A549 treated with AZD2906 at 1 μM for 4 hours (cell line): ENCODE data around the gene FUOM. TPM values are rescaled to one million over a fixed set of nuclear protein-coding genes. Genes with fewer than 3 reads are reported as not detected.

Experiments
- total RNA-seq: library from RNA; stranded (reverse); fragments of 200-300 nt; extraction: Qiagen RNA extraction; gene quantifications from 5 replicates; pipeline ENCODE4 v1.2.3, GENCODE V29; 2022

The FUOM gene, protein sequence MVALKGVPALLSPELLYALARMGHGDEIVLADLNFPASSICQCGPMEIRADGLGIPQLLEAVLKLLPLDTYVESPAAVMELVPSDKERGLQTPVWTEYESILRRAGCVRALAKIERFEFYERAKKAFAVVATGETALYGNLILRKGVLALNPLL
- 14.2 to 18.2 TPM (median 14.9 TPM) in 5 replicates for total RNA-seq

DNA sequence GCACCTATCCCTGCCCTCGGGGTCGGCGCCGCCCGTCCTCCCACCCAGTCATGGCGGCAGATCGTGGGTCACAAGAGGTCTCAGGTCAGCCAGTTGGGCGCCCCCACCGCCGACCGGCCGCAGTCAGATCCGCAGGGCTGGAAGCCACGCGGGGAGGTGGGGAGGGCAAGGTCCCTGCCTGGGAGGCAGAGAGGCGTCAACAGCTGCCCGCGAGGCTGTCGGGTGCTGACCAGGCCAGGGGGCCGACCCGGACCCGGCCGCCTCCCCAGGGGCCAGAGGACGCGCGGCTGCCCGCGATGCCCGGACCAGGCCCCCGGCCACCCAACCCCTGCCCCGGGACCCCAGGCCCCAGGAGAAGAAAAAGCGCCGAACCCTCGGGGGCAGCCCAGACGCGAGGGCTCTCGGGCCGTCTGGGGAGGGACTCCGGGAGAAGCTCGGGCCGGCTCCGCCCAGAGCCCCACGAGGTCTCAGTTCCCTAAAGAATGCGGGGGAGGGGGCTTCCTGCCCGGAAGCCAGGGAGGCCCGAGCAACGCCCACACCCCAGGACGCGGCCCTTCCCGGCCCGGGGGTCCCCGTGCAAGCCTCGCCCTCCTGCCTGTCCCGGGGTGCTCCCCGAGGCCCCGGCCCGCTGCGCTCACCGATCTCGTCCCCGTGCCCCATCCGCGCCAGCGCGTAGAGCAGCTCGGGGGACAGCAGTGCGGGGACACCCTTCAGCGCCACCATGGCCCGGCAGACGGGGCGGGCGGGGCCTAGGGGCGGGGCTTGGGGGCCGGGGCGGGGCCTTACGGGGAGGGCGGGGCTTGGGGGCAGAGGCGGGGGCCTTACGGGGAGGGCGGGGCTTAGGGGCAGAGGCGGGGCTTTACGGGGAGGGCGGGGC, at the start of gene FUOM:
TSS of gene FUOM (minus strand) at position 735 of the 877 bp plus-strand sequence. CDS start at position 723, 12 bp downstream.

DNA sequence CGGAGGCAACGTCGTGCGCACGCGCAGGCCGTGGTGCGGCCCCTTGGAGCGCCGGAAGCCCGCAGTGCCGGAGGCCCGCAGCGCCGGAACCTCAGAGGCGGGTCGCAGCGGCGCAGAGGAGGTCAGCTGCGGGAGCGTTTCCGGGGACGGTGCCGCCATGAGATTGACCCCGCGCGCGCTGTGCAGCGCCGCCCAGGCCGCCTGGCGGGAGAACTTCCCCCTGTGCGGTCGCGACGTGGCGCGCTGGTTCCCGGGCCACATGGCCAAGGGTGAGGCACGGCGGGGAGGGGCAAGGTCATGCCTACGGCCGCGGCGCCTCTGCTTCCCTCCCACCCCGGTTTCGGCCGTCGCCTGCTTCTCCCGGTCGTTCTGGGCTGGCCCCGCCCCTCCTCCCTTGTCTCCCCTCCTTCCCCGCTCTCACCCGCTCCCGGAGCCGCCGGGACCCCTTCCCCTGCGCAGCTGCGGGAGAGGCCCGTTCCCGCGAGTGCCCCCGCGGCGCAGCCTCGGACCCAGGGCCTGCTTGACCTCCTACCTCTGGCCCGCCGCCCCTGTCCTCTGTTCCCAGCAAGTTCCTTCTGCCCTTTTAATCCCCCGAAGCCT, 36.3 kb upstream of the FUOM start, which contains the start of gene MTG1:
TSS of gene MTG1 (plus strand) at position 94 of the 600 bp plus-strand sequence. CDS start at position 158, 64 bp downstream.

DNA sequence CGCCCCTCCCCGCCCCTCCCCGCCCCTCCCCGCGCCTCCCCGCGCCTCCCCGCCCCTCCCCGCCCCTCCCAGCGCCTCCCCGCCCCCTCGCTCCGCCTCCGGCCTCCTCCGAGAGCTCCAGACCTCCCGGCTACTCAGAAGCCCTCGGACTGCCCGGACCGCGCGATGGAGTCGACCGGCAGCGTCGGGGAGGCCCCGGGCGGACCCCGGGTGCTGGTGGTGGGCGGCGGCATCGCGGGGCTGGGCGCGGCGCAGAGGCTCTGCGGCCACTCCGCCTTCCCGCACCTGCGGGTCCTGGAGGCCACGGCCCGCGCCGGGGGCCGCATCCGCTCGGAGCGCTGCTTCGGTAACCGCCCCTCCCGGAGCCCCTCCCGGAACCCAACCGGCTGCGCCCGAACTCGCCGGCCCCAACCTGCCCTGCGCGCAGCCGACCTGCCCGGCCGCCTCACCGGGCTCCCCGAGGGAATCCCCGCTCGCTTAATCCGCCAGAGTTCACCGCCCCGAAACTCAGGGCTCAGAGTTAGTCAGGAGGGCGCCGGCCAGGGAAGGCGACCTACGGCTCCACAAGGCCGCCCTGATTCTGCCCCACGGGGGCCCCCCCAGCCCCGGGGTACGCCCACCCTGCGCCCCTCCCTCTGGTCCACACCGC, 21.5 kb upstream of the FUOM start, which contains the start of gene PAOX:
TSS of gene PAOX (plus strand) at position 111 of the 649 bp plus-strand sequence. CDS start at position 166, 55 bp downstream.

DNA sequence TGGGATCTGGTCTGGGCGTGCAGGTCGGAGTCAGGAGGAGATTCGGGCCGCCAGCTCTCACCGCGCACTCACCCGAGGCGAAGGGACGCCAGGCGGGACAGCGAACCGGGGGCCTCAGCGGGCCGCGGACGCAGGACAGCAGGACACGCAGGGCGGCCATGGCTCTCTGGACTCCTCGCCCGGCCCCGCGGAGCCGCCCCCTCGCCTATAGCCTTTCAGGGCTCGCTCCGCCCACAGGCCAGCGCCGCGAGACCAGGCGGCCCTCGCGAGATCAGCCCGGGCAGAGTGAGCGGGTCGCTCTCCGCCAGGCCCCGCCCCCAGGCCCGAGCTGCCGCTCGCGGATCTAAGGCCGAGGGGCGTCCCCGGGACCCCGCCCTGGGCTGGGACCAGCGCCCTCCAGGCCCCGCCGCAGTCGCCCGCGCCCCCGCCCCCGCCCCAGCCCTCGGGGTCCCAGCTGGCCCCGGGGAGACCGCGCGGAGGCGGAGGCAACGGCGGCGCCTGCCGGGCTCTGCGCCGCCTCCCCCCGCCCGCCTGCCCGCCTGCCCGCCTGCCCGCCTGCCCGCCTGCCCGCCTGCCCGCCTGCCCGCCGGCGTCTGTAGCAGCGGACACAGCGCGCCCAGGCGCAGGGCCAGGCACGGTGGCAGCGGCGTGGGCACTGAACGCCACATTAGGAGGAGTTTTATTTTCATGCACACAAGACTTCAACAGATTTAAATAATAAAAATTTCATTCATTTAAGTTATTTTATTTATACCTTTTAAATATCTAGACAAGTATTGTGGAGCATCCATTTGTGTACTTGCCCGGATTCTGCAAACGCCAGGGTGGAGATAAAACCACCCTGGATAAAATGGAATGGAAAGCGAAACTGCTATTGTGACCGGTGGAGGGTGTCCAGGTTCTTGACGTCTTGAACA, 15.6 kb upstream of the FUOM start, which contains the start of gene ECHS1:
TSS of gene ECHS1 (minus strand) at position 181 of the 917 bp plus-strand sequence. CDS start at position 160, 21 bp downstream.

DNA sequence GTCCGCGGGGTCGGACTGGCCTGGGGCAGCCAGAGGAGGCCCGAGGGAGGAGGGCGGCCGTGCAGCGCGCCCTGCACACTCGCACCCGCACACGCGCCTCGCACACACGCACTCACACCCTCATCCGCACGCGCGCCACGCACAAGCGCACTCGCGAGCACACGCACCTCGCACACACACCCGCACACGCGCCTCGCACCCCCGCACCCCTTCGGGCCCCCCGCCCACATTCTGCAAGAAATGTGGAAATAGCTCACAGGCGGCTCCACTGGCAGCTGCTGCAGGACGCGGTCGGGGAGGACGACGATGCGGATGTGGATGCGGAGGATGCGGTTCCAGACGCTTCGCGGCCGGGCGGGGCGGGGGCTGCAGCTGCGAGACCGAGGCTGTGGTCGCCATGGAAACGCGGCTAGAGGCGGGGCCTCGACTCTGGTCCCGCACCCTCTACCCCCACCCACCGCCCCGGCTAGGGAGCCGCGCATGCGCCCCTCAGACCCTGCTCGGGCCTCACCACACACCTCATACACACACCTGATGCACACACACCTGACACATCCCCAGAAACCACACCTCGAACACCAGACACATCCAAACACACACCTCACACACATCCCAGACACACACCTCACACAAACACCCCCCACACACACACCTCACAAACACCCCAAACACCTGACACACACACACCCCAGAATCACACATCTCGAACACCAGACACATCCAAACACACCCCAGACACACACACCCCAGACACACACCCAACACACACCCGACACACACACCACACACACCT, 21.0 kb downstream of the FUOM start, which contains the start of gene CALY:
TSS of gene CALY (minus strand) at position 320 of the 793 bp plus-strand sequence. CDS start 7,907 bp downstream, outside the sequence.

DNA sequence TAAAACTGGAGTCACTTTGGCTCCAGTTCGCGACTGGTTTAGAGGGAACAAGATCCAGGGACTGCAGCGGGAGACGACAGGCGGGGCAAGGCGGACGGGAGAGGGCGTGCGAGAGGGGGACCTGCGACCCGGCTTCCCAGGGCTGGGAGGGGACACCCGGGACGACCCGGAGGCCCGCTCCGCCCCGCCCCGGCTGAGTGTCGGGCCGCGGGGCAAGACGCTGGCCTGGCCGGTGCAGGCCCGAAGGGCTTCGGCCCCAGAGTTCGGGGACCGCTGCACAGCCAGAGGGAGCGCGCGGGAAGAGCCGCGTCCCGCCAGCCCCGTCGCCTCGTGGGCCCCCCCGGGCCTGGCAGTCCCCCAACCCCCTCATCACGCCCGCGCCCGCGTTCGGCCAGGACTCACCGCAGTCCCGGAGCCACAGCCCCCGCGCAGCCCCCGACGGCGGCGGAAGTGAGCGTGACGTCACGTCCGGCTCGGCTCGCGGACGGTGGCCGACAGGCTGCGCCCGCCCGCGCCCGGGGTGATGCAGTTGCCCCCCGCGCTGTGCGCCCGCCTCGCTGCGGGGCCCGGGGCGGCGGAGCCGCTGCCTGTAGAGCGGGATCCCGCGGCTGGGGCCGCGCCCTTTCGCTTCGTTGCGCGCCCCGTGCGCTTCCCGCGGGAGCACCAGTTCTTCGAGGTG, 49.3 kb downstream of the FUOM start, which contains the start of the genes TUBGCP2 and ZNF511:
TSS of gene TUBGCP2 (minus strand) at position 452 of the 679 bp plus-strand sequence. CDS start 5,931 bp downstream, outside the sequence.
TSS of gene ZNF511 (plus strand) at position 494 of the 679 bp plus-strand sequence. CDS start at position 524, 30 bp downstream.

Other genes with a start within 250 kb of the FUOM start
- gene KNDC1, start 197.8 kb downstream of the FUOM start, total RNA-seq, result 0.74 to 2.0 TPM (median 1.2 TPM) in 5 replicates
- not detected in 5 replicates for gene UTF1, start 127.8 kb downstream of the FUOM start, total RNA-seq
- gene VENTX, start 120.2 kb downstream of the FUOM start, total RNA-seq, result 0.02 TPM in 1 of 5 replicates, not detected in the others
- gene ADAM8, start 81.2 kb downstream of the FUOM start, total RNA-seq, result 2.2 to 4.2 TPM (median 2.9 TPM) in 5 replicates
- 31.3 to 45.8 TPM (median 42.1 TPM) in 5 replicates for gene TUBGCP2, start 49.1 kb downstream of the FUOM start, total RNA-seq
- 60.4 to 72.4 TPM (median 65.9 TPM) in 5 replicates for gene ZNF511, start 49.1 kb downstream of the FUOM start, total RNA-seq
- 0.07 to 0.78 TPM (median 0.63 TPM) in 5 replicates for gene CALY, start 21.1 kb downstream of the FUOM start, total RNA-seq
- gene PRAP1, start 10.6 kb downstream of the FUOM start, total RNA-seq, result 0.15 to 0.16 TPM in 2 of 5 replicates, not detected in the others
- 128 to 156 TPM (median 144 TPM) in 5 replicates for gene ECHS1, start 15.3 kb upstream of the FUOM start, total RNA-seq
- gene PAOX, start 21.2 kb upstream of the FUOM start, total RNA-seq, result 1.5 to 2.4 TPM (median 2.0 TPM) in 5 replicates
- 43.3 to 54.1 TPM (median 51.3 TPM) in 5 replicates for gene MTG1, start 36.1 kb upstream of the FUOM start, total RNA-seq
- 0.30 to 0.39 TPM (median 0.32 TPM) in 5 replicates for gene SPRN, start 66.6 kb upstream of the FUOM start, total RNA-seq
- gene SCART1, start 95.9 kb upstream of the FUOM start, total RNA-seq, result 0.10 to 0.32 TPM (median 0.20 TPM) in 5 replicates
- gene CYP2E1, start 169.3 kb upstream of the FUOM start, total RNA-seq, result 0.15 to 0.40 TPM (median 0.23 TPM) in 4 of 5 replicates, not detected in the other
- gene SYCE1, start 207.6 kb upstream of the FUOM start, total RNA-seq, result not detected in 5 replicates